Measurements from ENCODE around the gene IKZF2. TPM values are rescaled to one million over a fixed set of nuclear protein-coding genes. Genes with fewer than 3 reads are reported as not detected.
A peak's percentile ranks its signal among the peaks of the same experiment; 100 is the strongest.

The IKZF2 gene
- total RNA-seq, 1 experiment from 2014 or later = 26.1 TPM

DNA sequence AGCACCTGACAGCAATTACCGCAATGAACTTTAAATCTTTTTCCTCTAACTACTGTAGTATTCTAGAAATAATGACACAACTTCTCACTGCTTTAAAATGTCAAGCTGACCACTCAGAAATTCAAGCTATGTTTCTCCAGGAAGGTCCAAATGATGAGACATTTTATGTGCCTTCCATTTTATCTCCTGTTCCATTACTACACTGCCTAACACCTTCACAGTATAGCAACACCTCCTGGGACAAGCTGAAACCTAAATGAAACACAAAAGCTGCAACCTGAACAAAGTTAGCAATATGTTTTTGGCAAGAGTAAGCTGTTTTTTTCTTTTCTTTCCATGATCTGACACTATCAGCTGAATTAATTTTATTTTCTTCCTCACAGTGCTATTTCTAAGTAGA, 81.9 kb downstream of the IKZF2 start:
- intact Hi-C loops (cut with micrococcal nuclease; ENCODE audit: unreplicated experiment) = no loop called here
- CTCF ChIA-PET = interaction anchor here (1.2 to 1.4 kb wide), 2 partner anchors 12 to 219 kb away, joined by 3 to 4 read pairs; no protein-coding TSS in a partner anchor
- H3K27ac Mint-ChIP-seq (ENCODE audit: unreplicated experiment) = no peak overlapping the region
- H3K36me3 Mint-ChIP-seq (ENCODE audit: insufficient read depth, unreplicated experiment) = no peaks in the 10 kb centered on the region
- no peaks in the 10 kb centered on the region for H3K27me3 Mint-ChIP-seq (ENCODE audit: unreplicated experiment)
- no peak for DNase-seq
- no peak overlapping the region for H3K4me3 Mint-ChIP-seq (ENCODE audit: low read depth, unreplicated experiment)
- no peak for TF ChIP-seq CTCF (IDR thresholded peaks at IDR 0.05; ENCODE audit: unreplicated experiment)
- no peaks in the 10 kb centered on the region for H3K9me3 Mint-ChIP-seq (ENCODE audit: low read depth, unreplicated experiment)
- no TSS peak for BruUV-seq (replicated peaks)
- peaks cover 13% of the 10 kb centered on the region for H3K4me1 Mint-ChIP-seq (ENCODE audit: low read depth, unreplicated experiment)

DNA sequence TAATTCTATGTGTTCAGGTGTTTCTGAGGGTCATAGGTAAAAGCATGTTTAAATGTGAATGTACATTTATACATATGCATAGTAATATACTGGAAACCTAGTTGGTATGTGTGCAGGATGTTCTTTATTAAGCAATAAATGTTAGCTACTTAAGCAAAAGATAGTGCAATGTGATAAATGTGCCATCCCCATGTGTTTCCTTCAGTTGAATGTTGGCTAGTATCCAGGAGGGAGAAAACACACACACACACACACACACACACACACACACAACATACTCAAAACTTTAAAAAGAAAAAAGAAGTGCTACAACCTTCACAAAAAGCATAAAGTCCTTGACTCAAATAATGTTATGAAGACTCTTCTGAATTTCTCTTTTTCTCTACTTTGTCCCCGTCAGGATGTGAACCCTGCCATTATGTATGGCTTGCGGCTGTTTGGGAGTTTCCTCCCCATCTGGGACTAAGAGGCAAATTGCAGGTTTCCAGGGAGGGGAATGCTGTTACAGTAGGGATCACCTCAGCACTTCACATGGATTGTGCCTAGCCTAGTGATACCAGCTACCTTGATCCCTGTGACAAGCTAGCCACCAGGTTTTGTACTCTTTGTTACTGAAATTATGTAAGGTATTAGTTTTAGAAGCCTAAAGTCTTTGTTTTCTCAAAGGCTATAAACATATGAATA, 82.6 kb downstream of the IKZF2 start:
- DNase-seq = no peak
- Mint-ChIP-seq H3K4me3 (ENCODE audit: low read depth, unreplicated experiment) (no peak overlapping the region), H3K27me3 (ENCODE audit: unreplicated experiment) (no peaks in the 10 kb centered on the region), H3K4me1 (ENCODE audit: low read depth, unreplicated experiment) (peaks cover 13% of the 10 kb centered on the region), H3K9me3 (ENCODE audit: low read depth, unreplicated experiment) (no peaks in the 10 kb centered on the region), H3K36me3 (ENCODE audit: insufficient read depth, unreplicated experiment) (no peaks in the 10 kb centered on the region), H3K27ac (ENCODE audit: unreplicated experiment) (no peak overlapping the region)
- intact Hi-C loops (cut with micrococcal nuclease; ENCODE audit: unreplicated experiment) = no loop called here
- no peak for TF ChIP-seq CTCF (IDR thresholded peaks at IDR 0.05; ENCODE audit: unreplicated experiment)
- BruUV-seq (replicated peaks) = no TSS peak
- CTCF ChIA-PET = interaction anchor here (1.2 to 1.4 kb wide), 2 partner anchors 12 to 220 kb away, joined by 3 to 4 read pairs; no protein-coding TSS in a partner anchor

GRCh38 chr2:213067888-213068287, 83.5 kb downstream of the IKZF2 start:
- no peak for TF ChIP-seq CTCF (IDR thresholded peaks at IDR 0.05; ENCODE audit: unreplicated experiment)
- Mint-ChIP-seq H3K9me3 (ENCODE audit: low read depth, unreplicated experiment) (no peaks in the 10 kb centered on the region), H3K4me3 (ENCODE audit: low read depth, unreplicated experiment) (no peak overlapping the region), H3K27ac (ENCODE audit: unreplicated experiment) (no peak overlapping the region), H3K4me1 (ENCODE audit: low read depth, unreplicated experiment) (peaks cover 13% of the 10 kb centered on the region), H3K36me3 (ENCODE audit: insufficient read depth, unreplicated experiment) (no peaks in the 10 kb centered on the region), H3K27me3 (ENCODE audit: unreplicated experiment) (no peaks in the 10 kb centered on the region)
- no TSS peak for BruUV-seq (replicated peaks)
- no peak for DNase-seq
- CTCF ChIA-PET = no interaction called here
- intact Hi-C loops (cut with micrococcal nuclease; ENCODE audit: unreplicated experiment) = no loop called here

- TF ChIP-seq CTCF (IDR thresholded peaks at IDR 0.05; ENCODE audit: unreplicated experiment) = no peak
- Mint-ChIP-seq H3K4me3 (ENCODE audit: low read depth, unreplicated experiment) (peak overlapping the region; percentile 41), H3K36me3 (ENCODE audit: insufficient read depth, unreplicated experiment) (no peaks in the 10 kb centered on the region), H3K4me1 (ENCODE audit: low read depth, unreplicated experiment) (peaks cover 13% of the 10 kb centered on the region), H3K27me3 (ENCODE audit: unreplicated experiment) (no peaks in the 10 kb centered on the region), H3K27ac (ENCODE audit: unreplicated experiment) (peak overlapping the region; percentile 40), H3K9me3 (ENCODE audit: low read depth, unreplicated experiment) (no peaks in the 10 kb centered on the region)
- CTCF ChIA-PET = interaction anchor here (0.5 kb wide), 1 partner anchor 868 kb away, joined by 7 read pairs; no protein-coding TSS in a partner anchor
- BruUV-seq (replicated peaks) = no TSS peak
- intact Hi-C loops (cut with micrococcal nuclease; ENCODE audit: unreplicated experiment) = no loop called here
- no peak for DNase-seq
Observed at GRCh38 chr2:213066443-213066743, 85.0 kb downstream of the IKZF2 start.

All from Calu3 (cell line).